ENCODE results near the gene SYCE1. TPM values are rescaled to one million over a fixed set of nuclear protein-coding genes. Genes with fewer than 3 reads are reported as not detected.

SYCE1 gene
- total and polyA plus RNA-seq, 2 of the 8 experiments (the other 6 are each of a cell fraction or from before 2014, with no cell fraction given), result not detected

- ChIA-PET CTCF (ENCODE audit: partially characterized antibody) (no interaction called here), POLR2A (ENCODE audit: partially characterized antibody) (no interaction called here)
- H3K23me2 ChIP-seq (ENCODE audit: low read depth, low read length), result no peaks in the 10 kb centered on the region
- H2BK12ac ChIP-seq (ENCODE audit: low read depth, low read length), result no peak overlapping the region
- no peak overlapping the region for H3K4ac ChIP-seq (replicated peaks; ENCODE audit: insufficient read length, low read depth, low read length)
- no peak overlapping the region for H2BK15ac ChIP-seq (ENCODE audit: low read length)
- no peak overlapping the region for H4K91ac ChIP-seq (replicated peaks; ENCODE audit: insufficient read length, low read length)
- H3K36me3 ChIP-seq (ENCODE audit: control insufficient read depth in 2 of 4, insufficient read depth in 4 of 4, low read length in 3 of 4), result no peaks in the 10 kb centered on the region; a peak in 1 of 8 replicates
- H3K18ac ChIP-seq (ENCODE audit: extremely low read depth, low read length), result no peak overlapping the region
- H2AK5ac ChIP-seq (ENCODE audit: low read depth, low read length), result no peak overlapping the region
- no peak overlapping the region for H2BK120ac ChIP-seq (replicated peaks; ENCODE audit: low read depth, low read length)
- no peak overlapping the region for H3K56ac ChIP-seq (replicated peaks; ENCODE audit: insufficient read length, low read depth, low read length)
- no peak overlapping the region for H3K4me3 ChIP-seq (ENCODE audit: extremely low read depth in 1 of 4, insufficient read depth in 2 of 4, low read depth in 3 of 4, low read length in 4 of 4)
- FAIRE-seq (no peak), DNase-seq (ENCODE audit: low read depth in 1 of 2, low spot score in 2 of 2) (no peak)
- H3K27ac ChIP-seq (ENCODE audit: low read depth, low read length), result no peak overlapping the region
- WGBS, 2 experiments (ENCODE audit: extremely low coverage in 1 of 2, insufficient coverage in 1 of 2, insufficient read length in 1 of 2, insufficient replicate concordance in 2 of 2, low coverage in 1 of 2, low lambda C conversion rate in 2 of 2, missing lambda C conversion rate in 1 of 2), result 75% methylated on average over 4 of the region's 4 CpGs; no CpG with 5 or more reads in 1 of the 2 experiments
- no peak overlapping the region for H2BK20ac ChIP-seq (ENCODE audit: low read length)
- H2BK5ac ChIP-seq (ENCODE audit: low read depth, low read length), result no peak overlapping the region
- no peak overlapping the region for H3K4me2 ChIP-seq (ENCODE audit: insufficient read depth in 1 of 2, low read depth in 2 of 2, low read length in 2 of 2)
- H3K79me2 ChIP-seq (ENCODE audit: control insufficient read depth in 1 of 2, insufficient read depth in 2 of 2, low read length in 2 of 2), result no peaks in the 10 kb centered on the region
- no peaks in the 10 kb centered on the region for H3K27me3 ChIP-seq (replicated peaks in 1 of 4; ENCODE audit: control insufficient read depth in 3 of 4, extremely low read depth in 1 of 4, insufficient read depth in 3 of 4, low read length in 3 of 4)
- H3K9me3 ChIP-seq (ENCODE audit: insufficient read depth in 2 of 2, low read depth in 1 of 2, low read length in 1 of 2), result peaks cover 48 to 64% of the 10 kb centered on the region in 2 experiments
- no peak overlapping the region for H3K14ac ChIP-seq (ENCODE audit: insufficient read length)
- no peak overlapping the region for H3K9ac ChIP-seq (replicated peaks in 1 of 4; ENCODE audit: extremely low read depth in 1 of 4, low read depth in 3 of 4, low read length in 3 of 4)
- H4K8ac ChIP-seq (ENCODE audit: extremely low read depth, insufficient read depth, low read length), result no peak overlapping the region
- no peaks in the 10 kb centered on the region for H4K20me1 ChIP-seq (replicated peaks in 1 of 2; ENCODE audit: control insufficient read depth in 1 of 2, insufficient read depth in 2 of 2, low read length in 2 of 2)
- no peak overlapping the region for H2AFZ ChIP-seq (ENCODE audit: low read length)
- no peak overlapping the region for H3K23ac ChIP-seq (ENCODE audit: insufficient read length)
- H3K79me1 ChIP-seq (ENCODE audit: low read depth, low read length), result no peaks in the 10 kb centered on the region
- no peaks in the 10 kb centered on the region for H3K4me1 ChIP-seq (replicated peaks in 1 of 4; ENCODE audit: control insufficient read depth in 3 of 4, insufficient read depth in 4 of 4, low read length in 3 of 4)
- H4K5ac ChIP-seq (ENCODE audit: insufficient read length, low read depth, low read length), result no peak overlapping the region
- TF ChIP-seq, protein P1, sequence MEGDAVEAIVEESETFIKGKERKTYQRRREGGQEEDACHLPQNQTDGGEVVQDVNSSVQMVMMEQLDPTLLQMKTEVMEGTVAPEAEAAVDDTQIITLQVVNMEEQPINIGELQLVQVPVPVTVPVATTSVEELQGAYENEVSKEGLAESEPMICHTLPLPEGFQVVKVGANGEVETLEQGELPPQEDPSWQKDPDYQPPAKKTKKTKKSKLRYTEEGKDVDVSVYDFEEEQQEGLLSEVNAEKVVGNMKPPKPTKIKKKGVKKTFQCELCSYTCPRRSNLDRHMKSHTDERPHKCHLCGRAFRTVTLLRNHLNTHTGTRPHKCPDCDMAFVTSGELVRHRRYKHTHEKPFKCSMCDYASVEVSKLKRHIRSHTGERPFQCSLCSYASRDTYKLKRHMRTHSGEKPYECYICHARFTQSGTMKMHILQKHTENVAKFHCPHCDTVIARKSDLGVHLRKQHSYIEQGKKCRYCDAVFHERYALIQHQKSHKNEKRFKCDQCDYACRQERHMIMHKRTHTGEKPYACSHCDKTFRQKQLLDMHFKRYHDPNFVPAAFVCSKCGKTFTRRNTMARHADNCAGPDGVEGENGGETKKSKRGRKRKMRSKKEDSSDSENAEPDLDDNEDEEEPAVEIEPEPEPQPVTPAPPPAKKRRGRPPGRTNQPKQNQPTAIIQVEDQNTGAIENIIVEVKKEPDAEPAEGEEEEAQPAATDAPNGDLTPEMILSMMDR (IDR thresholded peaks at IDR 0.05; ENCODE audit: control extremely low read depth in 1 of 3, insufficient read depth in 1 of 3, low read depth in 1 of 3, low read length in 3 of 3), result no peak
- TF ChIP-seq RFX5 (IDR thresholded peaks at IDR 0.05; ENCODE audit: borderline replicate concordance, low read depth, low read length), result no peak
- no peak for TF ChIP-seq RXRA (IDR thresholded peaks at IDR 0.05; ENCODE audit: insufficient read depth, low read depth, low read length)
- TF ChIP-seq CHD1 (IDR thresholded peaks at IDR 0.05; ENCODE audit: low read depth, low read length), result no peak
- no peak for TF ChIP-seq SRF (IDR thresholded peaks at IDR 0.05; ENCODE audit: low read depth, low read length)
- no peak for TF ChIP-seq EGR1 (IDR thresholded peaks at IDR 0.05; ENCODE audit: borderline replicate concordance, low read depth, low read length)
- no peak for TF ChIP-seq CEBPB (IDR thresholded peaks at IDR 0.05; ENCODE audit: low read depth, low read length)
- TF ChIP-seq EP300 (IDR thresholded peaks at IDR 0.05; ENCODE audit: borderline replicate concordance in 1 of 2, low read depth in 2 of 2, low read length in 2 of 2), result no peak
- no peak for TF ChIP-seq SP4 (IDR thresholded peaks at IDR 0.05; ENCODE audit: low read length)
- TF ChIP-seq CREB1 (IDR thresholded peaks at IDR 0.05), result no peak
- TF ChIP-seq CBX8 (IDR thresholded peaks at IDR 0.05; ENCODE audit: borderline replicate concordance, low read depth, low read length), result no peak
- no peak for TF ChIP-seq TEAD4 (IDR thresholded peaks at IDR 0.05; ENCODE audit: low read depth, low read length)
- no peak for TF ChIP-seq TAF7 (optimal IDR thresholded peaks at IDR 0.05; ENCODE audit: borderline replicate concordance, low read depth, low read length)
Measured at GRCh38 chr10:133511408-133511807, 54.0 kb downstream of the SYCE1 start.

Measured in H1 (cell line).